Measurements from ENCODE around the gene WASF3.

Gene WASF3

GRCh38 chr13:26685606-26686005, 128.1 kb downstream of the WASF3 start:
- H3K9me3 ChIP-seq (ENCODE audit: insufficient read depth, low read length): no peaks in the 10 kb centered on the region; the same call in 1 of the 2 replicates
- H3K79me2 ChIP-seq (ENCODE audit: low read length): no peaks in the 10 kb centered on the region
- no peak overlapping the region for H3K9ac ChIP-seq (ENCODE audit: low read length)
- H3K27ac ChIP-seq (ENCODE audit: low read length): no peak overlapping the region
- peaks cover 8% of the 10 kb centered on the region for H3K4me1 ChIP-seq (ENCODE audit: low read length)
- H4K20me1 ChIP-seq (ENCODE audit: insufficient read depth, low read length): no peaks in the 10 kb centered on the region
- no peak overlapping the region for H3K4me3 ChIP-seq (ENCODE audit: low read length)
- no peak for TF ChIP-seq CTCF (IDR thresholded peaks at IDR 0.05; ENCODE audit: low read depth, low read length)
- no peak for TF ChIP-seq EZH2phosphoT487 (IDR thresholded peaks at IDR 0.05; ENCODE audit: low read depth)
- no peaks in the 10 kb centered on the region for H3K36me3 ChIP-seq (replicated peaks; ENCODE audit: low read depth, low read length)
- H2AFZ ChIP-seq (ENCODE audit: low read depth, low read length): no peak overlapping the region
- peaks cover 5% of the 10 kb centered on the region; the same call in 1 of the 2 replicates for H3K27me3 ChIP-seq (ENCODE audit: low read depth, low read length)
- no peak overlapping the region for H3K4me2 ChIP-seq (ENCODE audit: low read length)

GRCh38 chr13:26686285-26686684, 128.8 kb downstream of the WASF3 start:
- H3K27ac ChIP-seq (ENCODE audit: low read length): no peak overlapping the region
- peaks cover 4% of the 10 kb centered on the region for H3K9me3 ChIP-seq (ENCODE audit: insufficient read depth, low read length)
- no peak overlapping the region for H2AFZ ChIP-seq (ENCODE audit: low read depth, low read length)
- H3K27me3 ChIP-seq (ENCODE audit: low read depth, low read length): peaks cover 5% of the 10 kb centered on the region; the same call in 1 of the 2 replicates
- H3K4me2 ChIP-seq (ENCODE audit: low read length): no peak overlapping the region
- no peaks in the 10 kb centered on the region for H3K36me3 ChIP-seq (replicated peaks; ENCODE audit: low read depth, low read length)
- H3K4me1 ChIP-seq (ENCODE audit: low read length): 0 out of 2 replicates have a peak, but pooled peaks cover 3% of the 10 kb centered on the region
- no peak overlapping the region for H3K4me3 ChIP-seq (ENCODE audit: low read length)
- no peak for TF ChIP-seq EZH2phosphoT487 (IDR thresholded peaks at IDR 0.05; ENCODE audit: low read depth)
- no peak for TF ChIP-seq CTCF (IDR thresholded peaks at IDR 0.05; ENCODE audit: low read depth, low read length)
- no peaks in the 10 kb centered on the region for H3K79me2 ChIP-seq (ENCODE audit: low read length)
- no peak overlapping the region for H3K9ac ChIP-seq (ENCODE audit: low read length)
- no peaks in the 10 kb centered on the region for H4K20me1 ChIP-seq (ENCODE audit: insufficient read depth, low read length)

- no peak for TF ChIP-seq EZH2phosphoT487 (IDR thresholded peaks at IDR 0.05; ENCODE audit: low read depth)
- TF ChIP-seq CTCF (IDR thresholded peaks at IDR 0.05; ENCODE audit: low read depth, low read length): no peak
- H3K4me1 ChIP-seq (ENCODE audit: low read length): 0 out of 2 replicates have a peak, but pooled peaks cover 3% of the 10 kb centered on the region
- no peak overlapping the region for H3K4me3 ChIP-seq (ENCODE audit: low read length)
- no peaks in the 10 kb centered on the region for H4K20me1 ChIP-seq (ENCODE audit: insufficient read depth, low read length)
- no peak overlapping the region for H3K27ac ChIP-seq (ENCODE audit: low read length)
- no peak overlapping the region for H3K9ac ChIP-seq (ENCODE audit: low read length)
- no peaks in the 10 kb centered on the region for H3K36me3 ChIP-seq (replicated peaks; ENCODE audit: low read depth, low read length)
- H3K79me2 ChIP-seq (ENCODE audit: low read length): no peaks in the 10 kb centered on the region
- H3K27me3 ChIP-seq (ENCODE audit: low read depth, low read length): peaks cover 5% of the 10 kb centered on the region; the same call in 1 of the 2 replicates
- H3K9me3 ChIP-seq (ENCODE audit: insufficient read depth, low read length): peaks cover 7% of the 10 kb centered on the region
- H3K4me2 ChIP-seq (ENCODE audit: low read length): no peak overlapping the region
- no peak overlapping the region for H2AFZ ChIP-seq (ENCODE audit: low read depth, low read length)
Measured at GRCh38 chr13:26688286-26688685, 130.8 kb downstream of the WASF3 start.

- no peak overlapping the region for H2AFZ ChIP-seq (ENCODE audit: low read depth, low read length)
- H3K4me2 ChIP-seq (ENCODE audit: low read length): no peak overlapping the region
- no peak overlapping the region for H3K27ac ChIP-seq (ENCODE audit: low read length)
- peaks cover 7% of the 10 kb centered on the region for H3K9me3 ChIP-seq (ENCODE audit: insufficient read depth, low read length)
- no peaks in the 10 kb centered on the region for H4K20me1 ChIP-seq (ENCODE audit: insufficient read depth, low read length)
- no peak overlapping the region for H3K4me3 ChIP-seq (ENCODE audit: low read length)
- TF ChIP-seq EZH2phosphoT487 (IDR thresholded peaks at IDR 0.05; ENCODE audit: low read depth) (no peak), CTCF (IDR thresholded peaks at IDR 0.05; ENCODE audit: low read depth, low read length) (no peak)
- H3K27me3 ChIP-seq (ENCODE audit: low read depth, low read length): peaks cover 1% of the 10 kb centered on the region; the same call in 1 of the 2 replicates
- H3K79me2 ChIP-seq (ENCODE audit: low read length): no peaks in the 10 kb centered on the region
- H3K9ac ChIP-seq (ENCODE audit: low read length): no peak overlapping the region
- H3K4me1 ChIP-seq (ENCODE audit: low read length): 0 out of 2 replicates have a peak, but pooled peaks cover 3% of the 10 kb centered on the region
- H3K36me3 ChIP-seq (replicated peaks; ENCODE audit: low read depth, low read length): no peaks in the 10 kb centered on the region
Measured at GRCh38 chr13:26688980-26689379, 131.5 kb downstream of the WASF3 start.
